PC-9 (cell line): Measurements from ENCODE around the gene TGFBR3.

Source experiments
- CTCF ChIP-seq: fragments of 200-600 bp; sonication (generic); conservative IDR thresholded peaks from 2 replicates; pipeline ENCODE4 v1.6.1; 2017; ENCODE audit warnings: mixed run types, antibody characterized with exemption, mild to moderate bottlenecking, moderate library complexity
- EZH2 ChIP-seq: fragments of 200-600 bp; sonication (generic); IDR thresholded peaks from 2 replicates; pipeline ENCODE4 v1.8.0; 2017; ENCODE audit warnings: antibody characterized with exemption, low read depth

DNA sequence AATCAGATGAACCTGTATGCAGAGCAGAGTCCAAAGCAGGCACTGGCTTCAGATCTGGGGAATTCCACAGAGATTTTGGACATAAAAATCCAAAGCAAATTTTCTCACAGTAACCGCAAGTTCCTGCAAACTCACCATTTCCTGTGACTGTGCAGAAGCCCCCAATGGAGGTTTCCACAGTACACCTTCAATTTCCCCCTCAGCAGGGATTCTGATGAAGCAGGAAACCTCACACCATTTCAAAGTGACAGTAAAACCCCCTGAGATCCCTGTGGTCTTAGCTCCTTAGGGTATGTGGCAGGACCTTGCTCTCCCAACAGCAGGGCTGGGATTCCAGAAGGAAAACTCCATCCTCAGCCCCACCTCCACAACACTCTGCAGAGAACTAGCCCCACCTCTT lies 6.0 kb upstream of the TGFBR3 start:
- no peak for TF ChIP-seq CTCF
- TF ChIP-seq EZH2: no peak
